B cell (primary cell): ENCODE measurements around the gene DLG2. TPM values are rescaled to one million over a fixed set of nuclear protein-coding genes. Genes with fewer than 3 reads are reported as not detected.

Source experiments
- ATAC-seq: fragments of 200-7000 bp; cut with Tn5 transposase; one replicate; pipeline ENCODE4 v1.10.0; 2021; ENCODE audit warnings: low read depth, mild to moderate bottlenecking, moderate number of reproducible peaks, moderate library complexity
- CTCF ChIA-PET: fragments of 350-600 bp; sonication (Branson Sonifier 250); formaldehyde crosslinking; loops from one replicate; lab custom pipeline; 2021; ENCODE audit warnings: antibody characterized with exemption, inconsistent platforms; lab: Charles Lee
- POLR2A ChIA-PET: fragments of 350-600 bp; sonication (Branson Sonifier 250); formaldehyde crosslinking; loops from one replicate; lab custom pipeline; 2021; ENCODE audit warnings: antibody characterized with exemption; lab: Charles Lee
- DNase-seq: peaks from one replicate; pipeline ENCODE4 v3.0.0; 2013
- H2AFZ ChIP-seq: 2 replicates; pipeline ENCODE4 v1.6.1; 2012; ENCODE audit warnings: mild to moderate bottlenecking, low read depth, low read length; ENCODE audit not compliant: insufficient read depth, poor library complexity, severe bottlenecking
- H3K27ac ChIP-seq, 2 donors: 1 replicate in 1 of 2; 2 replicates in 1 of 2; pipeline ENCODE4 v1.5.1; 2012 to 2013; ENCODE audit warnings: low read length in 2 of 2, mild to moderate bottlenecking in 2 of 2, moderate library complexity in 1 of 2
- H3K27me3 ChIP-seq, 4 experiments: fragments of 200-600 bp in 1 of 4; sonication (generic) in 1 of 4; replicated peaks in 1 of 4; 1 replicate in 2 of 4; 2 replicates in 2 of 4; pipeline versions ENCODE4 v1.6.1 to v1.7.0; 2013 to 2016; ENCODE audit warnings: low read length in 3 of 4, mild to moderate bottlenecking in 2 of 4, mixed read lengths in 1 of 4, moderate library complexity in 1 of 4; ENCODE audit not compliant: insufficient read depth in 4 of 4, control insufficient read depth in 3 of 4; ENCODE audit errors: control extremely low read depth in 1 of 4
- H3K36me3 ChIP-seq, 2 experiments: replicated peaks in 1 of 2; 1 replicate in 1 of 2; 2 replicates in 1 of 2; pipeline versions ENCODE4 v1.6.1 to v1.7.1; 2013; ENCODE audit warnings: low read length in 1 of 2; ENCODE audit not compliant: insufficient read depth in 2 of 2, control insufficient read depth in 1 of 2; ENCODE audit errors: control extremely low read depth in 1 of 2, extremely low read depth in 1 of 2
- H3K4me1 ChIP-seq, 2 donors: fragments of 200-600 bp in 1 of 2; sonication (generic) in 1 of 2; 1 replicate in 1 of 2; 2 replicates in 1 of 2; pipeline versions ENCODE4 v1.5.1 to v1.6.1; 2013 to 2017; ENCODE audit warnings: low read length in 2 of 2; ENCODE audit not compliant: control insufficient read depth in 2 of 2, insufficient read depth in 2 of 2
- H3K4me2 ChIP-seq: replicated peaks from 2 replicates; pipeline ENCODE3; 2012; ENCODE audit warnings: mild to moderate bottlenecking, low read depth, low read length; ENCODE audit not compliant: poor library complexity, severe bottlenecking
- H3K4me3 ChIP-seq, 5 experiments: fragments of 200-600 bp in 1 of 5; sonication (generic) in 1 of 5; 1 replicate in 3 of 5; 2 replicates in 2 of 5; pipeline versions ENCODE4 v1.5.1 to v1.7.0; 2011 to 2016; ENCODE audit warnings: low read length in 4 of 5, mild to moderate bottlenecking in 4 of 5, low read depth in 2 of 5, control low read depth in 1 of 5, moderate library complexity in 1 of 5; ENCODE audit not compliant: insufficient read depth in 1 of 5; ENCODE audit errors: control extremely low read depth in 1 of 5, extremely low read depth in 1 of 5
- H3K79me2 ChIP-seq: fragments of 200-600 bp; sonication (generic); one replicate; pipeline ENCODE4 v1.6.0; 2016; ENCODE audit warnings: low read length; ENCODE audit not compliant: control insufficient read depth, insufficient read depth
- H3K9ac ChIP-seq: fragments of 200-600 bp; sonication (generic); 2 replicates; pipeline ENCODE4 v1.6.1; 2017; ENCODE audit warnings: mild to moderate bottlenecking, low read length, moderate library complexity
- H3K9me3 ChIP-seq, 3 donors: one replicate each; pipeline versions ENCODE4 v1.6.1 to v1.7.1; 2013; ENCODE audit warnings: low read length in 2 of 3; ENCODE audit not compliant: control insufficient read depth in 2 of 3, insufficient read depth in 1 of 3; ENCODE audit errors: control extremely low read depth in 1 of 3
- H4K20me1 ChIP-seq: 2 replicates; pipeline ENCODE4 v1.6.0; 2012; ENCODE audit warnings: mild to moderate bottlenecking, low read length; ENCODE audit not compliant: insufficient read depth, control insufficient read depth, poor library complexity, severe bottlenecking
- H3K27ac Mint-ChIP-seq: one replicate; pipeline ENCODE4 v1.8.0; 2021; ENCODE audit warnings: mixed read lengths
- H3K27me3 Mint-ChIP-seq: one replicate; pipeline ENCODE4 v1.8.0; 2021; ENCODE audit warnings: mixed read lengths
- H3K4me1 Mint-ChIP-seq: one replicate; pipeline ENCODE4 v1.8.0; 2021; ENCODE audit warnings: mixed read lengths
- H3K4me3 Mint-ChIP-seq: one replicate; pipeline ENCODE4 v1.8.0; 2021; ENCODE audit warnings: mixed read lengths
- H3K9me3 Mint-ChIP-seq: one replicate; pipeline ENCODE4 v1.8.0; 2022; ENCODE audit warnings: mixed read lengths; ENCODE audit not compliant: insufficient read depth
- EZH2 ChIP-seq: IDR thresholded peaks from 2 replicates; pipeline ENCODE4 v1.6.1; 2012; ENCODE audit warnings: borderline replicate concordance, low read depth, mild to moderate bottlenecking, moderate library complexity, low read length; ENCODE audit not compliant: insufficient read depth, poor library complexity, severe bottlenecking
- WGBS: methylation state at CpG from one replicate; pipeline ENCODE4 v1.1.5; 2013; ENCODE audit warnings: missing lambda C conversion rate; ENCODE audit not compliant: insufficient coverage; 5-methylcytosine and 5-hydroxymethylcytosine counted together
- intact Hi-C: fragments of 100-400 bp; cut with micrococcal nuclease; formaldehyde crosslinking; loops from one replicate; pipeline ENCODE4 v1.10.0; 2022
- polyA plus RNA-seq: library from polyadenylated mRNA; depleted of rRNA; stranded (reverse); fragments of >200 nt; gene quantifications from 2 replicates; pipeline ENCODE4 v1.2.3, GENCODE V29; 2012
- total RNA-seq, 2 donors: library from RNA; stranded (reverse); fragments of 120-200 nt in 1 of 2; gene quantifications; 1 replicate in 1 of 2; 2 replicates in 1 of 2; pipeline versions ENCODE4 v1.2.3 to v1.2.4, GENCODE V29; 2013 to 2022
- TF ChIP-seq, protein P1 (sequence below): fragments of 200-600 bp; IDR thresholded peaks from one replicate; pipeline ENCODE4 v1.8.0; 2022; ENCODE audit warnings: antibody characterized with exemption, mild to moderate bottlenecking

DLG2 gene
- total and polyA plus RNA-seq, 2 donors (not counting 1 experiment from before 2014, with no cell fraction given), result 0.54 to 5.4 TPM

DNA sequence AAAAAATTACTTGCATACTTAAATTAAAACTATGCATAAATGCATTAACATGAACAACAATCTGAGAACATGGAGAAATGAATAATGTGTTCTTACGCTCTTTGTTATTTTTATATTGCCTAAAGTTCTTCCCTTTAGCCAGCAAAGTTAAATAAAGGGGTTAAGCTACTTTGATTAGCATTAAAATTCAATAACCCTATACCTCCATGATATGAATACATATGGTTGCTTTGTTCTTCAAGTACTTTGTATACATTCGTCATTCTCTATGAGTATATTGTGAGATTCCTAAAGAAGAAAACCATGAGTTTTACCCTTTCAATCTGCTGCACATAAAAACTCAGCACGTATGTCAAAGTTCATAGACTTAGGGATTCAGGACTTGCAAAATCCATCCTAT is 578.3 kb downstream of the DLG2 start:
- Mint-ChIP-seq H3K27me3 (no peaks in the 10 kb centered on the region), H3K27ac (no peak overlapping the region), H3K4me1 (no peaks in the 10 kb centered on the region), H3K9me3 (no peaks in the 10 kb centered on the region), H3K4me3 (no peak overlapping the region)
- POLR2A ChIA-PET, result no interaction called here
- H3K9ac ChIP-seq, result no peak overlapping the region
- no CpG with 5 or more reads among the region's 3 CpGs for WGBS
- H3K9me3 ChIP-seq, result no peaks in the 10 kb centered on the region
- no peak overlapping the region for H3K4me3 ChIP-seq
- ATAC-seq (no peak), DNase-seq (no peak)
- H2AFZ ChIP-seq, result no peak overlapping the region
- H3K79me2 ChIP-seq, result no peaks in the 10 kb centered on the region
- CTCF ChIA-PET, result no interaction called here
- H3K36me3 ChIP-seq, result no peaks in the 10 kb centered on the region
- no peaks in the 10 kb centered on the region for H4K20me1 ChIP-seq
- intact Hi-C loops, result no loop called here
- no peaks in the 10 kb centered on the region for H3K4me1 ChIP-seq
- TF ChIP-seq EZH2, result no peak
- TF ChIP-seq, protein P1, sequence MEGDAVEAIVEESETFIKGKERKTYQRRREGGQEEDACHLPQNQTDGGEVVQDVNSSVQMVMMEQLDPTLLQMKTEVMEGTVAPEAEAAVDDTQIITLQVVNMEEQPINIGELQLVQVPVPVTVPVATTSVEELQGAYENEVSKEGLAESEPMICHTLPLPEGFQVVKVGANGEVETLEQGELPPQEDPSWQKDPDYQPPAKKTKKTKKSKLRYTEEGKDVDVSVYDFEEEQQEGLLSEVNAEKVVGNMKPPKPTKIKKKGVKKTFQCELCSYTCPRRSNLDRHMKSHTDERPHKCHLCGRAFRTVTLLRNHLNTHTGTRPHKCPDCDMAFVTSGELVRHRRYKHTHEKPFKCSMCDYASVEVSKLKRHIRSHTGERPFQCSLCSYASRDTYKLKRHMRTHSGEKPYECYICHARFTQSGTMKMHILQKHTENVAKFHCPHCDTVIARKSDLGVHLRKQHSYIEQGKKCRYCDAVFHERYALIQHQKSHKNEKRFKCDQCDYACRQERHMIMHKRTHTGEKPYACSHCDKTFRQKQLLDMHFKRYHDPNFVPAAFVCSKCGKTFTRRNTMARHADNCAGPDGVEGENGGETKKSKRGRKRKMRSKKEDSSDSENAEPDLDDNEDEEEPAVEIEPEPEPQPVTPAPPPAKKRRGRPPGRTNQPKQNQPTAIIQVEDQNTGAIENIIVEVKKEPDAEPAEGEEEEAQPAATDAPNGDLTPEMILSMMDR, result no peak
- H3K4me2 ChIP-seq, result no peak overlapping the region
- no peaks in the 10 kb centered on the region for H3K27me3 ChIP-seq
- H3K27ac ChIP-seq, result no peak overlapping the region

DNA sequence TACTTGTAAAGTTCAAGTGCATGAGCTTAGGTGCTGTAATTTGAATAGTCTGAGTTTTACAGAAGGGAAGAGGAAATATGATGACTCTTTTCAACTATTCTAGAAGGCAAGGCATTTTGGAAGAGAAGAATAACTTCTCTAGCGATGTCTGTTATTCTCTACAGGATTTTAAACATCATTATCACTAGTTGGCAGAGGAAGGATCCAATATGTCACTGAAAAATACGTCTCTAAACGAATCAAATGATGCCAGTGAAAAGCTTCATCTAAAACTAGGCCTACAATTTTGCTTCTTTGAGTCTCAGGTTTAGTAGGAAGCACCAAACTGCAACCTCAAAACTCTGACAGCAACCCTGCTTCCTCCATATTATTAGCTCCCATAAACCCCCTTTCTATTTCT is 581.4 kb downstream of the DLG2 start:
- Mint-ChIP-seq H3K27me3 (no peaks in the 10 kb centered on the region), H3K9me3 (no peaks in the 10 kb centered on the region), H3K4me1 (no peaks in the 10 kb centered on the region), H3K4me3 (no peak overlapping the region), H3K27ac (no peak overlapping the region)
- Histone ChIP-seq H3K4me3 (no peak overlapping the region), H3K4me1 (no peaks in the 10 kb centered on the region), H3K36me3 (no peaks in the 10 kb centered on the region), H3K79me2 (no peaks in the 10 kb centered on the region), H3K27ac (no peak overlapping the region), H4K20me1 (no peaks in the 10 kb centered on the region), H3K4me2 (no peak overlapping the region), H3K27me3 (no peaks in the 10 kb centered on the region), H3K9me3 (no peaks in the 10 kb centered on the region), H2AFZ (no peak overlapping the region), H3K9ac (no peak overlapping the region)
- DNase-seq (no peak), ATAC-seq (no peak)
- intact Hi-C loops, result no loop called here
- CTCF ChIA-PET, result no interaction called here
- POLR2A ChIA-PET, result no interaction called here
- WGBS, result 85% methylated on average over 2 of the region's 3 CpGs
- TF ChIP-seq EZH2, result no peak
- TF ChIP-seq, protein P1, result no peak
